Measurements from ENCODE around the gene SYTL1. TPM values are rescaled to one million over a fixed set of nuclear protein-coding genes. Genes with fewer than 3 reads are reported as not detected.
A peak's percentile ranks its signal among the peaks of the same experiment; 100 is the strongest.

SYTL1 gene
- total and polyA plus RNA-seq, 9 of the 15 experiments (the other 6 are each of a cell fraction or from before 2014, with no cell fraction given), result 0.04 to 9.3 (median 1.7) TPM

- TF ChIP-seq DPF2 (IDR thresholded peaks at IDR 0.05) (peak; percentile 50), UBTF (IDR thresholded peaks at IDR 0.05; ENCODE audit: borderline replicate concordance in 1 of 2, low read depth in 2 of 2, low read length in 2 of 2) (0 out of 4 replicates have a peak, but pooled peaks of 1 of the 2 experiments have one; percentile 55), EGR1 (conservative IDR thresholded peaks at IDR 0.05) (peak; percentile 91), MYC (IDR thresholded peaks at IDR 0.05; ENCODE audit: low read depth, low read length) (peak; percentile 50; the same call in 1 of the 2 replicates), MYC (CRISPR knock-in tag; IDR thresholded peaks at IDR 0.05; ENCODE audit: borderline replicate concordance, low read depth) (no peak), NBN (IDR thresholded peaks at IDR 0.05; ENCODE audit: low read depth) (0 out of 2 replicates have a peak, but pooled peaks have one; percentile 23), JUND (IDR thresholded peaks at IDR 0.05; ENCODE audit: borderline replicate concordance, low read depth, low read length) (peak; percentile 16; the same call in 1 of the 2 replicates), JUND (tag; IDR thresholded peaks at IDR 0.05; ENCODE audit: borderline replicate concordance, low read depth, low read length) (no peak), CC2D1A (IDR thresholded peaks at IDR 0.05) (0 out of 2 replicates have a peak, but pooled peaks have one; percentile 10), BHLHE40 (IDR thresholded peaks at IDR 0.05; ENCODE audit: low read length) (peak; percentile 68; the same call in 1 of the 2 replicates), NCOA1 (IDR thresholded peaks at IDR 0.05; ENCODE audit: low read depth) (0 out of 2 replicates have a peak, but pooled peaks have one; percentile 20), ZNF518B (CRISPR knock-in tag; IDR thresholded peaks at IDR 0.05) (no peak), ZNF184 (CRISPR knock-in tag; IDR thresholded peaks at IDR 0.05) (no peak)
- TF ChIP-seq, protein P1, sequence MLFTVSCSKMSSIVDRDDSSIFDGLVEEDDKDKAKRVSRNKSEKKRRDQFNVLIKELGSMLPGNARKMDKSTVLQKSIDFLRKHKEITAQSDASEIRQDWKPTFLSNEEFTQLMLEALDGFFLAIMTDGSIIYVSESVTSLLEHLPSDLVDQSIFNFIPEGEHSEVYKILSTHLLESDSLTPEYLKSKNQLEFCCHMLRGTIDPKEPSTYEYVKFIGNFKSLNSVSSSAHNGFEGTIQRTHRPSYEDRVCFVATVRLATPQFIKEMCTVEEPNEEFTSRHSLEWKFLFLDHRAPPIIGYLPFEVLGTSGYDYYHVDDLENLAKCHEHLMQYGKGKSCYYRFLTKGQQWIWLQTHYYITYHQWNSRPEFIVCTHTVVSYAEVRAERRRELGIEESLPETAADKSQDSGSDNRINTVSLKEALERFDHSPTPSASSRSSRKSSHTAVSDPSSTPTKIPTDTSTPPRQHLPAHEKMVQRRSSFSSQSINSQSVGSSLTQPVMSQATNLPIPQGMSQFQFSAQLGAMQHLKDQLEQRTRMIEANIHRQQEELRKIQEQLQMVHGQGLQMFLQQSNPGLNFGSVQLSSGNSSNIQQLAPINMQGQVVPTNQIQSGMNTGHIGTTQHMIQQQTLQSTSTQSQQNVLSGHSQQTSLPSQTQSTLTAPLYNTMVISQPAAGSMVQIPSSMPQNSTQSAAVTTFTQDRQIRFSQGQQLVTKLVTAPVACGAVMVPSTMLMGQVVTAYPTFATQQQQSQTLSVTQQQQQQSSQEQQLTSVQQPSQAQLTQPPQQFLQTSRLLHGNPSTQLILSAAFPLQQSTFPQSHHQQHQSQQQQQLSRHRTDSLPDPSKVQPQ (CRISPR knock-in tag; IDR thresholded peaks at IDR 0.05; ENCODE audit: borderline replicate concordance), result no peak
- TF ChIP-seq, protein P2, sequence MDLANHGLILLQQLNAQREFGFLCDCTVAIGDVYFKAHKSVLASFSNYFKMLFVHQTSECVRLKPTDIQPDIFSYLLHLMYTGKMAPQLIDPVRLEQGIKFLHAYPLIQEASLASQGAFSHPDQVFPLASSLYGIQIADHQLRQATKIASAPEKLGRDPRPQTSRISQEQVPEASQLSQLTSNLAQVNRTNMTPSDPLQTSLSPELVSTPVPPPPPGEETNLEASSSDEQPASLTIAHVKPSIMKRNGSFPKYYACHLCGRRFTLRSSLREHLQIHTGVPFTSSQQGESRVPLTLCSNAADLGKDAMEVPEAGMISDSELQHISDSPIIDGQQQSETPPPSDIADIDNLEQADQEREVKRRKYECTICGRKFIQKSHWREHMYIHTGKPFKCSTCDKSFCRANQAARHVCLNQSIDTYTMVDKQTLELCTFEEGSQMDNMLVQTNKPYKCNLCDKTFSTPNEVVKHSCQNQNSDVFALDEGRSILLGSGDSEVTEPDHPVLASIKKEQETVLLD (IDR thresholded peaks at IDR 0.05), result no peak
Measured at GRCh38 chr1:27372022-27372807, 30.4 kb downstream of the SYTL1 start (continued).

All from K562 (cell line).